DOHH2 (cell line): ENCODE data around the gene PACSIN1.

Experiments used
- H3F3A ChIP-seq: fragments of 200-600 bp; sonication (generic), shearing (Covaris generic); 2 replicates; pipeline ENCODE4 v1.6.0; 2016; ENCODE audit warnings: antibody characterized with exemption, mild to moderate bottlenecking; ENCODE audit not compliant: control insufficient read depth, insufficient read depth
- H3K27ac ChIP-seq: fragments of 200-600 bp; sonication (generic); 2 replicates; pipeline ENCODE4 v1.5.1; 2014; ENCODE audit warnings: low read depth, mild to moderate bottlenecking, low read length, moderate library complexity
- H3K27me3 ChIP-seq: fragments of 200-600 bp; sonication (generic); 2 replicates; pipeline ENCODE4 v1.6.1; 2014; ENCODE audit warnings: mild to moderate bottlenecking, low read length, mixed read lengths; ENCODE audit not compliant: control insufficient read depth
- H3K36me3 ChIP-seq: fragments of 200-600 bp; sonication (generic); 2 replicates; pipeline ENCODE4 v1.6.1; 2014; ENCODE audit warnings: mild to moderate bottlenecking, low read length, moderate library complexity, mixed read lengths; ENCODE audit not compliant: control insufficient read depth
- H3K4me1 ChIP-seq: fragments of 200-600 bp; sonication (generic); 2 replicates; pipeline ENCODE4 v1.6.1; 2014; ENCODE audit warnings: mild to moderate bottlenecking, low read length, mixed read lengths; ENCODE audit not compliant: control insufficient read depth
- H3K4me2 ChIP-seq: fragments of 200-600 bp; sonication (generic); 2 replicates; pipeline ENCODE4 v1.6.0; 2014; ENCODE audit warnings: mild to moderate bottlenecking, low read length, moderate library complexity
- H3K4me3 ChIP-seq: fragments of 200-600 bp; sonication (generic); 2 replicates; pipeline ENCODE4 v1.5.1; 2014; ENCODE audit warnings: mild to moderate bottlenecking, low read length, mixed read lengths
- H3K79me2 ChIP-seq: fragments of 200-600 bp; sonication (generic); 2 replicates; pipeline ENCODE4 v1.6.1; 2014; ENCODE audit warnings: mild to moderate bottlenecking, low read length, mixed read lengths; ENCODE audit not compliant: control insufficient read depth
- H3K9me2 ChIP-seq: fragments of 200-600 bp; sonication (generic); replicated peaks from 2 replicates; pipeline ENCODE4 v1.6.1; 2014; ENCODE audit warnings: mild to moderate bottlenecking, low read length, mixed read lengths; ENCODE audit not compliant: control insufficient read depth
- H3K9me3 ChIP-seq: fragments of 200-600 bp; sonication (generic); 2 replicates; pipeline ENCODE4 v1.6.1; 2014; ENCODE audit warnings: antibody characterized with exemption, low read length, mixed read lengths; ENCODE audit not compliant: control insufficient read depth, insufficient read depth
- H4K20me1 ChIP-seq: fragments of 200-600 bp; sonication (generic); 2 replicates; pipeline ENCODE4 v1.6.0; 2014; ENCODE audit warnings: low read depth, mild to moderate bottlenecking, antibody characterized with exemption, low read length, moderate library complexity; ENCODE audit not compliant: control insufficient read depth, insufficient read depth
- EZH2phosphoT487 ChIP-seq: fragments of 200-600 bp; sonication (generic); IDR thresholded peaks from 2 replicates; pipeline ENCODE4 v1.6.1; 2017; ENCODE audit warnings: borderline replicate concordance, mild to moderate bottlenecking, antibody characterized with exemption, low read length, moderate library complexity, mixed read lengths
- TF ChIP-seq, protein P1 (sequence below): fragments of 200-600 bp; sonication (generic); IDR thresholded peaks from one replicate; pipeline ENCODE4 v1.5.1; 2014; ENCODE audit warnings: antibody characterized with exemption, mild to moderate bottlenecking, low read depth, low read length; ENCODE audit not compliant: poor library complexity, severe bottlenecking

PACSIN1 gene

DNA sequence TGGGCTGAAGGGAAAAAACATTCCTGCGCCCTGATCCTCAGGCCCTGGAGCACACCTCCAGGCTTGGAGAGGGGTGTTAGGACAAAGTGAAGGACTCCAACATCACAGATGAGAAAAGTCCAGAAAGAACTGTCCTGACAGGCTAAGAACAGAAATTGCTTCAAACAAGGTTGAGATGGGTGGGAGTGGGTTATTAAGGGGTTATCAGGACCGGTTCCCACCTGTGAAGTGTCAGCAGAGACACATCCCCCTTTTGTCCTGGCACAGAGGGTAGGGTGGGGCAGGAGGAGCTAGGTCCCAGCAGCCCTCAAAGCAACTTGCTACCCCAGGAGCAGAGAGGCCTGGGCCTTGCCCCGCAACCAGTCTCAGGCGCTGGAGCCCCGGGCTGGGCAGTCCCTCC, 86.7 kb downstream of the PACSIN1 start:
- no peaks in the 10 kb centered on the region for H3K4me1 ChIP-seq
- H3K4me2 ChIP-seq: no peak overlapping the region
- no peak overlapping the region for H3K4me3 ChIP-seq
- no peaks in the 10 kb centered on the region for H3K9me2 ChIP-seq
- no peaks in the 10 kb centered on the region for H3F3A ChIP-seq
- no peaks in the 10 kb centered on the region for H3K36me3 ChIP-seq
- no peaks in the 10 kb centered on the region for H3K9me3 ChIP-seq
- H4K20me1 ChIP-seq: no peaks in the 10 kb centered on the region
- no peaks in the 10 kb centered on the region for H3K79me2 ChIP-seq
- no peak overlapping the region for H3K27ac ChIP-seq
- TF ChIP-seq EZH2phosphoT487: no peak
- TF ChIP-seq, protein P1, sequence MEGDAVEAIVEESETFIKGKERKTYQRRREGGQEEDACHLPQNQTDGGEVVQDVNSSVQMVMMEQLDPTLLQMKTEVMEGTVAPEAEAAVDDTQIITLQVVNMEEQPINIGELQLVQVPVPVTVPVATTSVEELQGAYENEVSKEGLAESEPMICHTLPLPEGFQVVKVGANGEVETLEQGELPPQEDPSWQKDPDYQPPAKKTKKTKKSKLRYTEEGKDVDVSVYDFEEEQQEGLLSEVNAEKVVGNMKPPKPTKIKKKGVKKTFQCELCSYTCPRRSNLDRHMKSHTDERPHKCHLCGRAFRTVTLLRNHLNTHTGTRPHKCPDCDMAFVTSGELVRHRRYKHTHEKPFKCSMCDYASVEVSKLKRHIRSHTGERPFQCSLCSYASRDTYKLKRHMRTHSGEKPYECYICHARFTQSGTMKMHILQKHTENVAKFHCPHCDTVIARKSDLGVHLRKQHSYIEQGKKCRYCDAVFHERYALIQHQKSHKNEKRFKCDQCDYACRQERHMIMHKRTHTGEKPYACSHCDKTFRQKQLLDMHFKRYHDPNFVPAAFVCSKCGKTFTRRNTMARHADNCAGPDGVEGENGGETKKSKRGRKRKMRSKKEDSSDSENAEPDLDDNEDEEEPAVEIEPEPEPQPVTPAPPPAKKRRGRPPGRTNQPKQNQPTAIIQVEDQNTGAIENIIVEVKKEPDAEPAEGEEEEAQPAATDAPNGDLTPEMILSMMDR: no peak
- H3K27me3 ChIP-seq: peaks cover 16% of the 10 kb centered on the region

DNA sequence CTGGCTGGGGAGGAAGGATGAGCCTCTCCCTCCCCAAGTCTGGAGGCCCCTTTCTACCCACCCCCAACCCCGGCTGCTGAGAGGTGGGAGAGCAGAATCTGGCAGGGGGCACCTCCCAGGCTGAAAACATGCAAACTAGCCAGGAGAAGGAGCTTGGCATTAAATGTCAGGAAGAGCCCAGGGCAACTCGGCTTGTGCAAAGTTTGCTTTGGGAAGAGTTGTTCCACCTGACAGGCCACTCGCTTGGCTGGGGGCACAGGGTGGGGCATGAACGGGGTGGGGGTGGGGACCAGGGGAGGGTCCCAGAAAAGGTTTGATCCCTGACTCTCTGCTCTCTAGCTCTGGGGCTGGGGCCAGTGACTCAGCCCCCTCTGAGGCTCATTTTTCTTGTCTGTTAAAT, 87.3 kb downstream of the PACSIN1 start:
- Histone ChIP-seq H3K27ac (no peak overlapping the region), H3K4me2 (no peak overlapping the region)

DNA sequence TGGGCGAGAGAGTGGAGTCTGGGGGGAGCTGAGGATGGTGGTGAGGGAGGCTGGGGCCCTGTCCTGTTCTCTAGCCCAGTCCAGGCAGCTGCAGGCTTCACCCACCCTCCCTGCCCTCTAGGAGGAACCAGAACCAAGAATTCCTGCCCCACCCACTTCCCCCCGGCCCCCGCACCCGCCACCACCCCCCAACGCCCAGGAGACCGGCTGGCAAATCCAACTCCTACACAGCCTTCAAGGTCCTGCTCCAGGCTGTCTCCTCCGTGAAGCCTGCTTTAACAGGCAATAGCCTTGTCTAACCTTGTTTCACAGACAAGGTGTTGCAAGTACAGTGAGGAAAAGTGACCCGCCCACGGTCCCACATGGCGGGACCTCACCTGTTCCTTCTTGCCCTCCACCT, 87.9 kb downstream of the PACSIN1 start:
- no peaks in the 10 kb centered on the region for H4K20me1 ChIP-seq
- no peak overlapping the region for H3K4me3 ChIP-seq
- H3K4me1 ChIP-seq: no peaks in the 10 kb centered on the region
- H3K36me3 ChIP-seq: no peaks in the 10 kb centered on the region
- H3K27ac ChIP-seq: no peak overlapping the region
- no peak overlapping the region for H3K4me2 ChIP-seq
- H3K27me3 ChIP-seq: peaks cover 8% of the 10 kb centered on the region; the same call in 1 of the 2 replicates
- no peak for TF ChIP-seq EZH2phosphoT487
- TF ChIP-seq, protein P1: no peak
- H3F3A ChIP-seq: no peaks in the 10 kb centered on the region
- H3K9me3 ChIP-seq: no peaks in the 10 kb centered on the region
- H3K79me2 ChIP-seq: no peaks in the 10 kb centered on the region
- H3K9me2 ChIP-seq: no peaks in the 10 kb centered on the region

More for the DNA sequence above, 87.3 kb downstream of the PACSIN1 start:
- Histone ChIP-seq H3K4me3 (no peak overlapping the region), H3K9me3 (no peaks in the 10 kb centered on the region), H3K27me3 (peaks cover 10% of the 10 kb centered on the region; the same call in 1 of the 2 replicates), H4K20me1 (no peaks in the 10 kb centered on the region), H3K79me2 (no peaks in the 10 kb centered on the region), H3K36me3 (no peaks in the 10 kb centered on the region), H3F3A (no peaks in the 10 kb centered on the region), H3K4me1 (no peaks in the 10 kb centered on the region), H3K9me2 (no peaks in the 10 kb centered on the region)
- no peak for TF ChIP-seq EZH2phosphoT487
- TF ChIP-seq, protein P1: no peak
